ENCODE results near the gene PPARD. TPM values are rescaled to one million over a fixed set of nuclear protein-coding genes. Genes with fewer than 3 reads are reported as not detected.
A peak's percentile ranks its signal among the peaks of the same experiment; 100 is the strongest.

Gene PPARD
- total RNA-seq, 1 donor from 2014 or later, result 21.9 TPM

- H3K27ac Mint-ChIP-seq, result peak overlapping the region; percentile 86
- peaks cover 31% of the 10 kb centered on the region for H3K4me1 Mint-ChIP-seq (ENCODE audit: unreplicated experiment)
- no peaks in the 10 kb centered on the region for H3K27me3 Mint-ChIP-seq
- no peaks in the 10 kb centered on the region for H3K9me3 Mint-ChIP-seq
- peaks cover 6% of the 10 kb centered on the region for H3K36me3 Mint-ChIP-seq
- TF ChIP-seq CTCF (conservative IDR thresholded peaks at IDR 0.05), result no peak
- peak overlapping the region; percentile 55 for H3K4me3 Mint-ChIP-seq
- no peak for DNase-seq (ENCODE audit: extremely low spot score, unreplicated experiment)
Observed at GRCh38 chr6:35392111-35392702, 49.8 kb downstream of the PPARD start.

- peaks cover 11% of the 10 kb centered on the region for H3K36me3 Mint-ChIP-seq
- no peaks in the 10 kb centered on the region for H3K27me3 Mint-ChIP-seq
- no peak for TF ChIP-seq CTCF (conservative IDR thresholded peaks at IDR 0.05)
- peaks cover 38% of the 10 kb centered on the region for H3K4me1 Mint-ChIP-seq (ENCODE audit: unreplicated experiment)
- DNase-seq (ENCODE audit: extremely low spot score, unreplicated experiment), result no peak
- H3K9me3 Mint-ChIP-seq, result peaks cover 4% of the 10 kb centered on the region
- H3K4me3 Mint-ChIP-seq, result no peak overlapping the region
- H3K27ac Mint-ChIP-seq, result no peak overlapping the region
Observed at GRCh38 chr6:35392773-35393672, 50.7 kb downstream of the PPARD start.

- peaks cover 4% of the 10 kb centered on the region for H3K9me3 Mint-ChIP-seq
- no peaks in the 10 kb centered on the region for H3K27me3 Mint-ChIP-seq
- no peak overlapping the region for H3K4me3 Mint-ChIP-seq
- H3K4me1 Mint-ChIP-seq (ENCODE audit: unreplicated experiment), result peaks cover 44% of the 10 kb centered on the region
- peak overlapping the region; percentile 8 for H3K27ac Mint-ChIP-seq
- peaks cover 11% of the 10 kb centered on the region for H3K36me3 Mint-ChIP-seq
- no peak for TF ChIP-seq CTCF (conservative IDR thresholded peaks at IDR 0.05)
- no peak for DNase-seq (ENCODE audit: extremely low spot score, unreplicated experiment)
Observed at GRCh38 chr6:35396991-35397390, 54.6 kb downstream of the PPARD start.

DNA sequence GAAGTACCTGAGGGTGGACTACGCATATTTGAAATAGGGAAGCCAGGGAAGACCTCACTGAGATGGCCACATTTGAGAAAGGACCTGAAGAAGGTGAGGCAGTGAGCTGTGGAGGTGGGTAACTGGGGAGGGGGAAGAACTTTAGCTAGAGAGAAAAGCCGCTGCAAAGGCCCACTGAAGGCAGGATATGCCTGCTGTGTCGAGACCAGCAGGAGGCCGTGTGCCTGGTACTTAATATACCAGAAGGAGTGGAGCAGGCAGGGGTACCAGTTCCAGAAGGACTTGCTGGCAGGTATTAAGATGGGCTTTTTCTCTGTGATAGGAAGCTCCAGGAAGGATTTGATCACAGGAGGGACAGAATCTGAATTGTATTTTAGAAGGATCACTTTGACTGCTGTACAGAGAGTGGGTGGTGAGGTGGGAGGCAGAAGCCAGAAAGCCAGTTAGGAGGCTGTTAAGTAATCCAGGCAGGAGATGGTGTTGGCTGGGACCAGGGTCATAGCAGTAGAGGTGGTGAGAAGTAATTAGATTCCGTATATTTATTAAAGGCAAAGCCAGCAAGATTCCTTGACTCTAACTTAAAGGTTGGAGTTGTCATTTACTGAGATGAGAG, 55.6 kb downstream of the PPARD start:
- H3K27me3 Mint-ChIP-seq, result no peaks in the 10 kb centered on the region
- no peak overlapping the region for H3K27ac Mint-ChIP-seq
- peaks cover 50% of the 10 kb centered on the region for H3K4me1 Mint-ChIP-seq (ENCODE audit: unreplicated experiment)
- H3K36me3 Mint-ChIP-seq, result peaks cover 11% of the 10 kb centered on the region
- H3K9me3 Mint-ChIP-seq, result peaks cover 4% of the 10 kb centered on the region
- no peak overlapping the region for H3K4me3 Mint-ChIP-seq
- DNase-seq (ENCODE audit: extremely low spot score, unreplicated experiment), result no peak
- no peak for TF ChIP-seq CTCF (conservative IDR thresholded peaks at IDR 0.05)

DNA sequence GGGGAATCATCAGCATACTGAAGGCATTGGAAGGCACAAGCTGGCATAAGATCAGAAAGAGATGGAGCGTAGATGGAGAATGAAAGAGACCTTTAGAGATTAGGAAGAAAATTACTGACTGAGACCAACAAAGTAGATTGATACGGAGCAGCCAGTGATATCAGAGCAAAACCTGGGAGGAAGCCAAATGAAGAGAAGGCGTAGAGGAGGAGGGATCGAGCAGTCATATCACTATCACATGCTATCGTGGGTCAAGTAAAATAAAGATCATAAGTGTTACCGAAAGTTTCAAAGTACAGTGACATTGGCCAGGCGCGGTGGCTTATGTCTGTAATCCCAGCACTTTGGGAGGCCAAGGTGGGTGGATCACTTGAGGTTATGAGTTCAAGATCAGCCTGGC, 56.2 kb downstream of the PPARD start:
- Mint-ChIP-seq H3K27ac (no peak overlapping the region), H3K9me3 (peaks cover 4% of the 10 kb centered on the region), H3K4me3 (no peak overlapping the region), H3K36me3 (peaks cover 11% of the 10 kb centered on the region), H3K27me3 (no peaks in the 10 kb centered on the region), H3K4me1 (ENCODE audit: unreplicated experiment) (peaks cover 53% of the 10 kb centered on the region)
- no peak for DNase-seq (ENCODE audit: extremely low spot score, unreplicated experiment)
- TF ChIP-seq CTCF (conservative IDR thresholded peaks at IDR 0.05), result no peak
